T47D (cell line): Measurements from ENCODE around the gene STK24.

Source experiments
- DNase-seq, 2 experiments: peaks; one replicate each; pipeline versions ENCODE4 v3.0.0 to v3.0.0-alpha.2; 2011 to 2012; ENCODE audit warnings: low read depth in 1 of 2, low spot score in 1 of 2
- JUND ChIP-seq: IDR thresholded peaks from 2 replicates; pipeline ENCODE4 v1.6.1; 2012; ENCODE audit warnings: low read depth
- in situ Hi-C: cut with HindIII; loops from 2 replicates; pipeline ENCODE4 v1.10.0; 2016; ENCODE audit warnings: low sequenced_read_pairs, low pct_unique_long_range_greater_than_20kb

STK24 gene

DNA sequence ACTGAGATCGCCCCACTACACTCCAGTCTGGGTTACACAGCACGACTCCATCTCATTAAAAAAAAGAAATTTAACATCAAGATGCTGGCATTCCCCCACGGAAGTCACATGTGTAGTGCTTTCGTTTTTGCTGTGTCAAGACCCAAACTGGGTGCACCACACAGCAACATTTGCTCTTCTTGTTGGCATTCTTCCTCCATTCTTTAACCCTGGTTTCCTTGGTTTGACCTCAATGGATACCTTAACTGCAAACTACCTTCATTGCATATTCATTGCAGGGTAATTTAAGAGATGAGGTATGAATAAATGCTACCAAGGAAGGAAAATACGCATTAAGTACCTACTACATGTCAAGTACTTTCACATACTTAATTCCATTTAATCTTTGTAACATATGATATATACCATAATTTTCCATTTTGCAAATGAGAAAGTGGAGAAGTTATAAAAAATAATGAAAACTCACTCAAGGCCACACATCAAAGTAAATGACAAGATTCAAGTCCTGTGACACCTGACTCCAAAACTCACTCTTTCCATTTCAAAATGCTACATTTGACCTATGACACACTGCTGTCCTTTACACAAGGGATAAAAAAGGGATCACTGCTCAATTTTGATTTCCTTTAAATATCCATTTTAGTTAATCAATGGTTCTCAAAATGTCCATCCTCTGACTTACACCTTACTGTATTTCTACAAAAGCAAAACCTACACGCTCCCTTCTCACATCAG lies 59.2 kb downstream of the STK24 start:
- no peak for TF ChIP-seq JUND
- in situ Hi-C loops, result no loop called here
- DNase-seq, result no peak

DNA sequence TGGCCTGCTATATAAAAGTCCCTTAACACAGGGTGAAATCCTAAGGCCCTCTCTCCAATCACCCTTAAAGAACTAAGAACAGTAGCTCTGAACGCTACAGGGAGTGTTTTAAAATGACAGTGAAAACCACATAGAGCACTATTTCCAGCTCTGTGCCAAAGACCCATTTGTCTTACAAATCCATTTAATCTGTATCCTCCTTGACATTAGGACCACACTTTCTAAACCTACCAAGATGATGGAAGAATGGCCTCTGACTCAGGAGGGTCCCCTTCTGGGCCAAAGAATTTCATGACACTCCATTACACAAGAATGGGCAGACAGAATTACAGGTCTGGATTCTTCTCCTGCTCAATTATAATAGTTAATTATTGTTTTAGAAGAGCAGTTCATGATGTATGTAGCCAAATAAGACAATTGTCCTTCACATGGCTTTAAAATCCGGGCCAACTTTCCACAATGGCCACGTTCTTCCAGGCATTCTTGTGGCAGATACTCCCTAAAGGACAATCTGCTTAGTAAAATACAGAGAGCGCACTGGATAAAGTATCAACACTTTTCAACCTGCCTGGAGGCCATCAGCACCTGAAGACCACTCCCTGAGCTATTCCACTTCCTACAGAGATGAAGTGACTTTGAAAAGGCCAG lies 61.0 kb downstream of the STK24 start:
- no peak for TF ChIP-seq JUND
- in situ Hi-C loops, result no loop called here
- no peak for DNase-seq

DNA sequence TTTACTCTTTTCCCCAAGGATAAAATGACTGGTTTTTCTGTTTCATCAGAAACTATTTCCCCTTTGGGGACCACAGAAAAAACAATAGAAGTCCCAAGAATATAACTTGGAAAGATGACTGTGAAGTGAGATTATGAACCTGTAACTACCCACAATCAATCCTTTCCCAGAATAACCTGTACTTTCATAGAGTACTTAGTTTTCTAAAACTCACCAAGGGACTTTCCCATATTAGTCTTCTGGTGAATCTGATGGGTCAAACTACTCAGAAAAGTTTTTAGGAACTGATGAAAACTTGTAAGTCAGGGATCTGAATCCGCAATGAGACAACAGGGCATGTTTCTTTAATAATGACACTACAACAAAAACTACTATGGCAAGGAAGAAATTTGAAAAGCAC lies 62.6 kb downstream of the STK24 start:
- TF ChIP-seq JUND, result no peak
- in situ Hi-C loops, result no loop called here
- DNase-seq, result no peak

DNA sequence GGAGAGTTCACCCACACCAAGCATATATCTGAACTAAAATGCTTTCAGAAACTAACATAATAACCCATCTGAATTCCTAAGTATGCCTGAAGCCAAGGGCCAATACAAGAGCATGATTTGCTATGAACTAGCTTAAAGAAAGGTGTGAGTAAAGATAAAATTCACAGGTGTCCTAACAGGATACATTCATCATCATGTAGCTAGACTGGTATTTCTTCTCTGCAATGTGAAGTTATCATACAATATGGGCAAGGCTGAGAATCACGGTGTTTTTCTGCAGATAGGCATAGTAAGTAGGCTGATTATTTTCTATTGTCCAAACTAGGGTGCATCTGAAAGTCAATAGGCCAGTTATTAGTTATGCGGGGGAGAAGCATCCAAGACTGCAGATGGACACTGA lies 63.1 kb downstream of the STK24 start:
- in situ Hi-C loops, result no loop called here
- no peak for TF ChIP-seq JUND

DNA sequence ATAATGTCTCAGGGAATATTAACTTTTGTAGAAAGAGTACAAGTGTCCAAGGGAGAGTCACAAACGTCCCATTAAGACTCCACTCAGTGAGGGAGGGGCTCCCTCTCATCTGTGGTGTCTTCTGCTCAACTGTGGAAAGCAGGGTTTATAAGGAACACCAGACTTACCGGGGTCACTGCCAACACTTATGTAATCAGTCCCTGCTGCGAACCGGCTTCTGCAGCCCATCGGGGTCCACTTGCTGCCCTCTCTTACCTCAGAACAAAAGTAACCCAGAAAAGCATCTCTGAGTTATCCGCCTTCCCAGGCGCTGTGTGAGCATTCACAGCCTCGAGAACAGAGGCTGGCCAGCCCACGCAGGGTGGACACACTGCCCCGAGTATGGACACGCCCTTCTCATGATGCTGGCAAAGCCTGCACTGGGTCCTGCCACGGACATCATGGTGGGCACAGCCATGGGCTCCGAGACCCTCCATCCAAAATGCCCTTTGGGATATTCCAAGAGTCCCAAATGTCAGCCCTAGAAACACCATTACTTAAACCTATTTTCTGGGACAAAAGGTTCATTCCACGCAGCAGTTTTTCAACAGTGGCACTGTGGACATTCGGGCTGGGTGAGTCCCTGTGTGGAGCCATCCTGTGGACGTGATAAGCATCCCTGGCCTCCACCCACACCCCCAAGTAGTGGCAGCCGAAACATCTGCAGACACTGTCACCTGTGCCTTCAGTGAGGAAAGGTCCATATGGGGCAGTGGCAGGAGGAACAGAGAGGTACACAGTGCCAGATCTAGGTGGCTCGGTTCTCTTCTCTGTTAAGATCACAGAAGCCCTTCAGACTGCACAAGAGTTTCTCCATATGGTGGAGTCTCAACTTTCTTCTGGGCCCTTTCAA lies 63.9 kb downstream of the STK24 start:
- in situ Hi-C loops, result no loop called here
- no peak for DNase-seq
- no peak for TF ChIP-seq JUND

More for the DNA sequence above, 63.1 kb downstream of the STK24 start:
- DNase-seq, result no peak

DNA sequence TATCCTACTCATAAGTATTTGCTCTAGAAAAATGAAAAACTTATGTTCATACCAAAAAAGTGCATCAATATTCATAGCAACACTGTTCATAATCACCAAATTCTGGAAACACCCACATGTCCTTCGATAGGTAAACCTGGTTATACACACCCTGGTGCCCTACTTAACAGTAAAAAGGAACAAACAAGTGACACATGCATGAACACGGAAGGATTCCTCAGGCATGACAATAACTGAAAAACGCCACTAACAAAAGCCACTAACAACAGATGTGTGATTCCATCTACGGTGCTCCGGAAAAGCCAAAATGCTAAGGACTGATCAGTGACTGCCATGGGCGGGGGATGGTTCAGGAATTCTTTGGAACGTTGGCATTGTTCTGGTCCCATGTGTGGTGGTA lies 65.5 kb downstream of the STK24 start:
- no peak for TF ChIP-seq JUND
- in situ Hi-C loops, result no loop called here
- no peak for DNase-seq

DNA sequence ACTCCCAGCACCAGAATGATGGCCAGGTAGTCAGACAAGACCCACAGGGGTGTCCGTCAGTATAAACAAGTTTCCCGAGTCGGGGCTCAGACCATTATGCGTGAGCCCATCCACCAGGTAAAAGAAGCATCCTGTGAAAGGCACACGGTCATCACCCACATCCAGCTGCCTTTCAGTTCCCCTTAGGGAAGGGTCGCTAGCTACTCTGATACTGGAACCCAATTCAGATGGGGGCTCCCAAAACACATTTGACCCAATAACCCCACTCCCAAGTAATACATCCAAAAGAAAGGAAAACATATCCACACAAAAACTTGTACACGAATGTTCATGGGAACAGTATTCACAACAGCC lies 66.8 kb downstream of the STK24 start:
- in situ Hi-C loops, result no loop called here
- no peak for TF ChIP-seq JUND
- no peak for DNase-seq

DNA sequence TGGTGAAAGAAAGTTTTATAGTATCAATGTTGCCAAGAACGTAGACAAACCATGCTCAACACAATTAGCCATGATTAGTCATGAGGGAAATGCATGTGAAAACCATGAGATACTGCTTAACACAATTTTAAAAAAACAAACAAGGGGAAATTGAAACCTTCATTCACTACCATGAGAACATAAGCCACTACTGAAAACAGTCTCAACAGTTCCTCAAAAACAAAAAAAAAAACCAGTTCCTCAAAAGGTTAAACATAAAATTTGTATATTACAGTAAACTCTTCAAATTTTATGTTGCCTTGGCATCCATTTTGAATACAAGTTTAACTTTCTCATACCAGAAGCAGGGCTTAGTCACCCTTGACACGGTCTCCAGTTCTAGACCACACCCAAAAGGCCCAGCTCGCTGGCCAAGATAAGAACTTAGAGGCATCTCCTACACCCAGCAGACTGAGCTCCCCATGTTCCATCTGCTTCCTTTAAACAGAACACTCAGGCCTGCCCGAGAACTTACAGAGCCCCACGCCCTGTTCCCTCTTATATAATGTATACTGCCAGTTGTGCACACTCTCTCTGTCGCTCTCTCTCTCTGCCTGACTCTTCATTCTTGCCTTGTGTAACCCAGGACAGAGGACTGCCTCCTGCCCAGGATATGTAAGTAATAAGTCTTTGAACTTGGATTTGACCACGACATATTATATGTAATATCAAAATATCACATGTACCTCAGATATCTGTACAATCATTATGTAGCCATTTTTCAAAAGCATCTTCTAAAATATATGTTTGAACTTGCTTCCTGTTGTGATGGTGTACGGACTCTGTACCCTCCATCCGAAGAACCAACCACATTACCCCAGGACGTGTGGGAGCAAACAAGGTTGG lies 67.4 kb downstream of the STK24 start:
- no peak for DNase-seq
- in situ Hi-C loops, result no loop called here
- TF ChIP-seq JUND, result no peak

DNA sequence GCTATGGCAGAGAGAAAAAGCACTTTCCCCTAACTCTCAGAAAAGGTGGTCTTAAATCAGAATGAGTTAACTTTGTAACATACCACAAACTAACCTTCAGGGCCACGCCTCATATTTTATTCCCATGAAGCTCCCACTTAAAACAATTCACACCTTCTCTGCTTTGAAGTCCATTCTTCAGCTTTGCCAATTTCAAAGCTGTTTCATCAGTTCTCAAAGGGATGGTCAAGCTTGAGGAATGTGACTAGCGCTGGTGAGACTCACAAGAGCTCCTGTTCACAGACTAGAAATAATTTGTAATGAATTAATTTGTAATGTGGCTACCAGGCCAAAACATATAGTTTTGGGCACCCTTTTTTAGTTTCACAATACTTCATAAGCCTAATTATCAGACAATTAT lies 68.2 kb downstream of the STK24 start:
- in situ Hi-C loops, result no loop called here
- no peak for DNase-seq
- no peak for TF ChIP-seq JUND

DNA sequence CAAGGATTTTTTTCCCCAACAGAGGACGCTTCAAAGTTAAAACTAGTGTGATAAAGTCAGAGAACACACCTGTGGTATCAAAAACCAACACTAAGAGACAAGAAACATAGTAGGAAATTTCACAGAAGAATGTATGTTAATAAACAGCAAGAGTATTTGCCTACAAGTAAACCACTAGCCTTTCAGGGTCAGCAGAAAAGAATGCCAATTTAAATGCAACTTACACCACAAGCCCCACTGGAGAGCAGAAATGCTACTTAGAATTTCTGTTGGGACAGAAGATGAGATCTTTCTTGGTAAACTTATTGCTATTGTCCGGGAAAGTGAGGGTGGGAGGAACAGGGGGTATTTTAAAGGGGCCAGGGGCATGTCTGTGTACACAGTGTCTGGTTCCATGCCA lies 68.6 kb downstream of the STK24 start:
- TF ChIP-seq JUND, result no peak
- no peak for DNase-seq
- in situ Hi-C loops, result no loop called here

DNA sequence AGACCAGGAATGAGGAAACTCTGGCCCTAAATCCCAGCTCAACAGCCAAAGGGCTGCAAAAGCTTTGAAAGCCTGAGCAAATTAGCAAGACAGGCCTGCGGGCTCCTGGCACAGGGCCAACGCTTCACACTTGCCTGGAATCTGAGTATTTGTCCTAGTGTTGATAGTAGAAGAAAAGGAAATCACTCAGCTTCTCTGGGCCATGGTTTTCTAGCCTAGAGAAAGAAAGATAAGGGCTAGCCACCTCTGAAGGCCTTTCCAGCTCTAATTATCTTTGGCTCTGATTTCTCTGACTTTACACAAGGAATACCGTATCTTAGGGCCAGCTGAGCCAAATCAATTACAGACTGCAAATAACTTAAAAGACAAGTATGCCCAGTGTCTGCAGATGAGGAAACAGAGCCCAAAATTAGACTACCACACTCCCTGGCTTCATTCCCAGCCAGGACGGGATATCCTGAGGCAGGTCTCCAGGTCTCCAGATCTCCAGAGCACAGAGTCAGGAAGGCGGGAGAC lies 69.6 kb downstream of the STK24 start:
- in situ Hi-C loops, result no loop called here
- peak in 1 of 2 experiments; percentile 70 for DNase-seq
- no peak for TF ChIP-seq JUND

DNA sequence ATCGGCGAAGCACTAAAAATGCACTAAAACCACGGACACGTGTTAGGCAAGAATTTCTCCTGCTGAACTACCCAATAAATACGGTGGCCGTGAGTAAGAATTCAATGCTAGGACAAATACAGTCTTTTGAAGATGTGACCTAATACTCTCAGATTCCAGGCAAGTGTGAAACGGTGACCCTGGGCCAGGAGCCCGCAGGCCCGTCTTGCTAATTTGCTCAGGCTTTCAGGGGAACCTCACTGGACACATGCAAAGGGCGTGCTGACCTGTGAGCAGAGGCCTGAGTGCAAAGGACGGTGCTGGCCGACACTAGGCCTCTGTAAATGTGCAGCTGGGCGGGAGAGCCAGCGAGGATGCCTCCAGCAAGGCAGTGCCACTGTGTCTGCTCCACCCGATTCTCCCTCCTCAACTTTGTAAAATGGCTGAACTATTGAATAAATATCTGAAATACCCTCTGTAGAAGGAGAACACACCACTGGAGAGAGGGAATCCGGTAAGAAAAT lies 70.1 kb downstream of the STK24 start:
- no peak for TF ChIP-seq JUND
- no peak for DNase-seq
- in situ Hi-C loops, result no loop called here
